ENCODE measurements around the gene INSM2.

The INSM2 gene

GRCh38 chr14:35526962-35527361 lies 7.0 kb upstream of the INSM2 start:
- Histone ChIP-seq H3K36me3 (ENCODE audit: control insufficient read depth, insufficient read depth, low read length) (no peaks in the 10 kb centered on the region), H3K4me1 (ENCODE audit: control insufficient read depth, insufficient read depth, low read length) (no peaks in the 10 kb centered on the region), H3K27ac (ENCODE audit: low read depth, low read length) (no peak overlapping the region), H3K4me3 (ENCODE audit: low read length) (no peak overlapping the region), H3K27me3 (ENCODE audit: control insufficient read depth, insufficient read depth, low read length) (peaks cover 5% of the 10 kb centered on the region), H3K9ac (ENCODE audit: low read length) (no peak overlapping the region)

- H3K27ac ChIP-seq (ENCODE audit: low read depth, low read length), result no peak overlapping the region
- peaks cover 26% of the 10 kb centered on the region for H3K27me3 ChIP-seq (ENCODE audit: control insufficient read depth, insufficient read depth, low read length)
- H3K4me1 ChIP-seq (ENCODE audit: control insufficient read depth, insufficient read depth, low read length), result no peaks in the 10 kb centered on the region
Observed at GRCh38 chr14:35531960-35532747, 1.8 kb upstream of the INSM2 start.

GRCh38 chr14:35532783-35533356 lies 1.1 kb upstream of the INSM2 start:
- H3K9ac ChIP-seq (ENCODE audit: low read length), result no peak overlapping the region
- no peaks in the 10 kb centered on the region for H3K4me1 ChIP-seq (ENCODE audit: control insufficient read depth, insufficient read depth, low read length)
- peak overlapping the region; percentile 64 for H3K4me3 ChIP-seq (ENCODE audit: low read length)
- H3K36me3 ChIP-seq (ENCODE audit: control insufficient read depth, insufficient read depth, low read length), result no peaks in the 10 kb centered on the region
- no peak overlapping the region for H3K27ac ChIP-seq (ENCODE audit: low read depth, low read length)
- peaks cover 26% of the 10 kb centered on the region for H3K27me3 ChIP-seq (ENCODE audit: control insufficient read depth, insufficient read depth, low read length)

More at GRCh38 chr14:35531960-35532747, 1.8 kb upstream of the INSM2 start:
- H3K36me3 ChIP-seq (ENCODE audit: control insufficient read depth, insufficient read depth, low read length), result no peaks in the 10 kb centered on the region
- no peak overlapping the region for H3K9ac ChIP-seq (ENCODE audit: low read length)
- no peak overlapping the region for H3K4me3 ChIP-seq (ENCODE audit: low read length)

- H3K27me3 ChIP-seq (ENCODE audit: control insufficient read depth, insufficient read depth, low read length), result peaks cover 26% of the 10 kb centered on the region
- H3K27ac ChIP-seq (ENCODE audit: low read depth, low read length), result no peak overlapping the region
- peak overlapping the region; percentile 64 for H3K4me3 ChIP-seq (ENCODE audit: low read length)
- no peak overlapping the region for H3K9ac ChIP-seq (ENCODE audit: low read length)
- H3K4me1 ChIP-seq (ENCODE audit: control insufficient read depth, insufficient read depth, low read length), result no peaks in the 10 kb centered on the region
- H3K36me3 ChIP-seq (ENCODE audit: control insufficient read depth, insufficient read depth, low read length), result no peaks in the 10 kb centered on the region
Observed at GRCh38 chr14:35534208-35534872, 376 bp downstream of the INSM2 start.

- no peak overlapping the region for H3K27ac ChIP-seq (ENCODE audit: low read depth, low read length)
- H3K4me1 ChIP-seq (ENCODE audit: control insufficient read depth, insufficient read depth, low read length), result no peaks in the 10 kb centered on the region
- no peak overlapping the region for H3K9ac ChIP-seq (ENCODE audit: low read length)
- no peak overlapping the region for H3K4me3 ChIP-seq (ENCODE audit: low read length)
- peaks cover 26% of the 10 kb centered on the region for H3K27me3 ChIP-seq (ENCODE audit: control insufficient read depth, insufficient read depth, low read length)
- H3K36me3 ChIP-seq (ENCODE audit: control insufficient read depth, insufficient read depth, low read length), result peaks cover 2% of the 10 kb centered on the region
Observed at GRCh38 chr14:35534873-35535482, 1.0 kb downstream of the INSM2 start.

- H3K4me1 ChIP-seq (ENCODE audit: control insufficient read depth, insufficient read depth, low read length), result no peaks in the 10 kb centered on the region
- peaks cover 23% of the 10 kb centered on the region for H3K27me3 ChIP-seq (ENCODE audit: control insufficient read depth, insufficient read depth, low read length)
- no peak overlapping the region for H3K9ac ChIP-seq (ENCODE audit: low read length)
- peaks cover 2% of the 10 kb centered on the region for H3K36me3 ChIP-seq (ENCODE audit: control insufficient read depth, insufficient read depth, low read length)
- no peak overlapping the region for H3K4me3 ChIP-seq (ENCODE audit: low read length)
- no peak overlapping the region for H3K27ac ChIP-seq (ENCODE audit: low read depth, low read length)
Observed at GRCh38 chr14:35535483-35536112, 1.6 kb downstream of the INSM2 start.

- Histone ChIP-seq H3K27me3 (ENCODE audit: control insufficient read depth, insufficient read depth, low read length) (peaks cover 7% of the 10 kb centered on the region), H3K36me3 (ENCODE audit: control insufficient read depth, insufficient read depth, low read length) (peaks cover 2% of the 10 kb centered on the region), H3K4me3 (ENCODE audit: low read length) (no peak overlapping the region), H3K27ac (ENCODE audit: low read depth, low read length) (no peak overlapping the region), H3K4me1 (ENCODE audit: control insufficient read depth, insufficient read depth, low read length) (no peaks in the 10 kb centered on the region), H3K9ac (ENCODE audit: low read length) (no peak overlapping the region)
Observed at GRCh38 chr14:35539969-35540368, 6.0 kb downstream of the INSM2 start.

GRCh38 chr14:35543006-35543405 lies 9.0 kb downstream of the INSM2 start:
- H3K9ac ChIP-seq (ENCODE audit: low read length), result no peak overlapping the region
- peaks cover 2% of the 10 kb centered on the region for H3K36me3 ChIP-seq (ENCODE audit: control insufficient read depth, insufficient read depth, low read length)
- H3K27ac ChIP-seq (ENCODE audit: low read depth, low read length), result no peak overlapping the region
- no peaks in the 10 kb centered on the region for H3K27me3 ChIP-seq (ENCODE audit: control insufficient read depth, insufficient read depth, low read length)
- H3K4me3 ChIP-seq (ENCODE audit: low read length), result no peak overlapping the region
- H3K4me1 ChIP-seq (ENCODE audit: control insufficient read depth, insufficient read depth, low read length), result no peaks in the 10 kb centered on the region

- Histone ChIP-seq H3K36me3 (ENCODE audit: control insufficient read depth, insufficient read depth, low read length) (no peaks in the 10 kb centered on the region), H3K9ac (ENCODE audit: low read length) (no peak overlapping the region), H3K4me3 (ENCODE audit: low read length) (no peak overlapping the region), H3K27ac (ENCODE audit: low read depth, low read length) (no peak overlapping the region), H3K27me3 (ENCODE audit: control insufficient read depth, insufficient read depth, low read length) (no peaks in the 10 kb centered on the region), H3K4me1 (ENCODE audit: control insufficient read depth, insufficient read depth, low read length) (no peaks in the 10 kb centered on the region)
Observed at GRCh38 chr14:35549551-35549950, 15.6 kb downstream of the INSM2 start.

- Histone ChIP-seq H3K27ac (ENCODE audit: low read depth, low read length) (no peak overlapping the region), H3K9ac (ENCODE audit: low read length) (no peak overlapping the region), H3K36me3 (ENCODE audit: control insufficient read depth, insufficient read depth, low read length) (no peaks in the 10 kb centered on the region), H3K27me3 (ENCODE audit: control insufficient read depth, insufficient read depth, low read length) (no peaks in the 10 kb centered on the region), H3K4me3 (ENCODE audit: low read length) (no peak overlapping the region), H3K4me1 (ENCODE audit: control insufficient read depth, insufficient read depth, low read length) (no peaks in the 10 kb centered on the region)
Observed at GRCh38 chr14:35551081-35551480, 17.1 kb downstream of the INSM2 start.

GRCh38 chr14:35553808-35554207 lies 19.8 kb downstream of the INSM2 start:
- no peaks in the 10 kb centered on the region for H3K27me3 ChIP-seq (ENCODE audit: control insufficient read depth, insufficient read depth, low read length)
- no peak overlapping the region for H3K4me3 ChIP-seq (ENCODE audit: low read length)
- H3K27ac ChIP-seq (ENCODE audit: low read depth, low read length), result no peak overlapping the region
- H3K36me3 ChIP-seq (ENCODE audit: control insufficient read depth, insufficient read depth, low read length), result no peaks in the 10 kb centered on the region
- H3K9ac ChIP-seq (ENCODE audit: low read length), result no peak overlapping the region
- no peaks in the 10 kb centered on the region for H3K4me1 ChIP-seq (ENCODE audit: control insufficient read depth, insufficient read depth, low read length)

GRCh38 chr14:35556548-35556947 lies 22.6 kb downstream of the INSM2 start:
- Histone ChIP-seq H3K27ac (ENCODE audit: low read depth, low read length) (no peak overlapping the region), H3K4me3 (ENCODE audit: low read length) (no peak overlapping the region), H3K27me3 (ENCODE audit: control insufficient read depth, insufficient read depth, low read length) (no peaks in the 10 kb centered on the region), H3K4me1 (ENCODE audit: control insufficient read depth, insufficient read depth, low read length) (no peaks in the 10 kb centered on the region), H3K36me3 (ENCODE audit: control insufficient read depth, insufficient read depth, low read length) (no peaks in the 10 kb centered on the region), H3K9ac (ENCODE audit: low read length) (no peak overlapping the region)

Data from rectal smooth muscle tissue (tissue), 1 donor.